K562 (cell line): Measurements from ENCODE around the gene GPX6. TPM values are rescaled to one million over a fixed set of nuclear protein-coding genes. Genes with fewer than 3 reads are reported as not detected.

ENCODE experiments used
- GTF3C2 ChIP-seq: IDR thresholded peaks from 3 replicates; pipeline ENCODE4 v1.6.1; 2011; ENCODE audit warnings: borderline replicate concordance, mild to moderate bottlenecking, moderate library complexity; ENCODE audit not compliant: insufficient read length; ENCODE audit errors: extremely low read depth
- HNRNPL ChIP-seq: fragments of 200-400 bp; formaldehyde crosslinking; IDR thresholded peaks from 2 replicates; pipeline ENCODE4 v1.6.1; 2017; ENCODE audit warnings: low read depth, mild to moderate bottlenecking, low read length
- LEF1 ChIP-seq: fragments of 450-650 bp; IDR thresholded peaks from 2 replicates; pipeline ENCODE4 v1.6.1; 2016; ENCODE audit warnings: mild to moderate bottlenecking
- MAFF ChIP-seq: IDR thresholded peaks from 2 replicates; pipeline ENCODE4 v1.6.1; 2012; ENCODE audit warnings: low read length, improper control_type of control experiment
- NCOA2 ChIP-seq, 2 experiments: fragments of 450-650 bp; IDR thresholded peaks; 2 replicates each; pipeline ENCODE4 v1.6.1; 2018; ENCODE audit warnings: mild to moderate bottlenecking in 2 of 2, moderate library complexity in 1 of 2; ENCODE audit not compliant: partially characterized antibody in 2 of 2
- PBX2 ChIP-seq, 2 experiments: IDR thresholded peaks in 1 of 2; conservative IDR thresholded peaks in 1 of 2; 2 replicates each; pipeline ENCODE4 v1.6.1; 2016; ENCODE audit warnings: low read depth in 2 of 2, mild to moderate bottlenecking in 1 of 2, missing compliant biosample characterization in 1 of 2, missing genetic modification characterization in 1 of 2, moderate library complexity in 1 of 2
- POLR2H ChIP-seq: IDR thresholded peaks from 2 replicates; pipeline ENCODE4 v1.6.1; 2016; ENCODE audit warnings: missing genetic modification characterization, low read depth, mild to moderate bottlenecking, control low read depth, missing compliant biosample characterization, moderate library complexity
- POLR3G ChIP-seq: IDR thresholded peaks from 2 replicates; pipeline ENCODE4 v1.6.1; 2011; ENCODE audit not compliant: insufficient read length, insufficient replicate concordance; ENCODE audit errors: extremely low read depth
- PRMT5 ChIP-seq: sonication (generic); formaldehyde crosslinking; IDR thresholded peaks from 2 replicates; pipeline ENCODE4 v1.5.0; 2020; ENCODE audit warnings: missing genetic modification reagents
- SP1 ChIP-seq: sonication (generic); formaldehyde crosslinking; IDR thresholded peaks from 2 replicates; pipeline ENCODE4 v1.8.1; 2022; ENCODE audit warnings: mild to moderate bottlenecking, missing genetic modification reagents
- TFE3 ChIP-seq: fragments of 450-650 bp; formaldehyde crosslinking; IDR thresholded peaks from 2 replicates; pipeline ENCODE4 v1.4.0; 2020; ENCODE audit warnings: mild to moderate bottlenecking, mixed read lengths
- ZBTB7A ChIP-seq: IDR thresholded peaks from 2 replicates; pipeline ENCODE4 v1.6.1; 2011; ENCODE audit warnings: low read depth, mild to moderate bottlenecking, low read length, moderate library complexity, borderline replicate concordance; ENCODE audit not compliant: control insufficient read depth
- ZNF384 ChIP-seq: IDR thresholded peaks from 2 replicates; pipeline ENCODE4 v1.6.1; 2012; ENCODE audit warnings: low read depth, low read length, improper control_type of control experiment
- polyA plus RNA-seq, 8 experiments: library from polyadenylated mRNA; depleted of rRNA in 4 of 8; stranded (reverse) in 5 of 8; unstranded in 3 of 8; fragments of >200 nt; fragmentation: Nextera tagmentation in 2 of 8; fragmentation: Illumina TruSeq in 1 of 8; extraction: Ambion mirVana in 2 of 8; extraction: Trizol in 1 of 8; gene quantifications; 2 replicates each; pipeline versions ENCODE4 v1.2.1 to v1.2.3, GENCODE V29; 2011 to 2014; ENCODE audit warnings: inconsistent platforms in 1 of 8, missing spikeins in 1 of 8
- total RNA-seq, 7 experiments: library from RNA; depleted of rRNA in 6 of 7; stranded (reverse); fragments of >200 nt in 6 of 7; fragmentation: Illumina TruSeq in 2 of 7; extraction: Trizol in 2 of 7; gene quantifications; 2 replicates each; pipeline versions ENCODE4 v1.2.1 to v1.2.3, GENCODE V29; 2011 to 2021; ENCODE audit warnings: low replicate concordance in 1 of 7
- TF ChIP-seq, protein P1 (sequence below): fragments of 450-650 bp; IDR thresholded peaks from 2 replicates; pipeline ENCODE4 v1.6.1; 2017; ENCODE audit warnings: antibody characterized with exemption, mild to moderate bottlenecking

The GPX6 gene
- total and polyA plus RNA-seq, 9 of the 15 experiments (the other 6 are each of a cell fraction or from before 2014, with no cell fraction given): not detected

DNA sequence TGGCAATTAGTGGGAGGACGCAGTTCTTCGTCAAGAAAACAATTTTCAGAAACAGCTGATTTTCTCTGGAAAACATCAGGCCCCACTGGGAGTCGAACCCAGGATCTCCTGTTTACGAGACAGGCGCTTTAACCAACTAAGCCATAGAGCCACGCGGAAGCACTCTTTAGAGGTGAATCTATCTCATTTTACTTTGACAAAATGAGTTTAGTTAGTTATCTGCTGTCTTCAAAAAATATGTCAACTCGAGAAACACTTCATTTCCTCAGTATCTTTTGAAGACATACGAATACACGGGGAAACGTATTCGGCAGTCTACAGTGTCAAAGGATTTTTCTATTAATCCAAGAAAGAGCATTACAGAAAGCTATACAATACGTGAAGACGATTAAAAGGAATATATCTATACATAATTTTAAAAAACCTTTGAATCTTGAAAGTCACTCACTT is 26.7 kb downstream of the GPX6 start (continued):
- TF ChIP-seq GTF3C2 (peak; percentile 92), PRMT5 (CRISPR knock-in tag) (no peak), NCOA2 (IDR thresholded peaks at IDR 0.05; ENCODE audit: partially characterized antibody in 2 of 2) (peak in 1 of 2 experiments; percentile 56), HNRNPL (no peak), LEF1 (no peak), PBX2 (CRISPR knock-in tag; IDR thresholded peaks at IDR 0.05; ENCODE audit: low read depth) (no peak), PBX2 (tag; conservative IDR thresholded peaks at IDR 0.05; ENCODE audit: low read depth) (no peak; the same call in 1 of the 2 replicates), TFE3 (CRISPR knock-in tag) (no peak), POLR2H (tag) (peak; percentile 99), SP1 (CRISPR knock-in tag) (peak; percentile 53; the same call in 1 of the 2 replicates), ZNF384 (0 out of 2 replicates have a peak, but pooled peaks have one; percentile 10), ZBTB7A (no peak), POLR3G (peak; percentile 79), MAFF (peak; percentile 6; the same call in 1 of the 2 replicates)
- TF ChIP-seq, protein P1, sequence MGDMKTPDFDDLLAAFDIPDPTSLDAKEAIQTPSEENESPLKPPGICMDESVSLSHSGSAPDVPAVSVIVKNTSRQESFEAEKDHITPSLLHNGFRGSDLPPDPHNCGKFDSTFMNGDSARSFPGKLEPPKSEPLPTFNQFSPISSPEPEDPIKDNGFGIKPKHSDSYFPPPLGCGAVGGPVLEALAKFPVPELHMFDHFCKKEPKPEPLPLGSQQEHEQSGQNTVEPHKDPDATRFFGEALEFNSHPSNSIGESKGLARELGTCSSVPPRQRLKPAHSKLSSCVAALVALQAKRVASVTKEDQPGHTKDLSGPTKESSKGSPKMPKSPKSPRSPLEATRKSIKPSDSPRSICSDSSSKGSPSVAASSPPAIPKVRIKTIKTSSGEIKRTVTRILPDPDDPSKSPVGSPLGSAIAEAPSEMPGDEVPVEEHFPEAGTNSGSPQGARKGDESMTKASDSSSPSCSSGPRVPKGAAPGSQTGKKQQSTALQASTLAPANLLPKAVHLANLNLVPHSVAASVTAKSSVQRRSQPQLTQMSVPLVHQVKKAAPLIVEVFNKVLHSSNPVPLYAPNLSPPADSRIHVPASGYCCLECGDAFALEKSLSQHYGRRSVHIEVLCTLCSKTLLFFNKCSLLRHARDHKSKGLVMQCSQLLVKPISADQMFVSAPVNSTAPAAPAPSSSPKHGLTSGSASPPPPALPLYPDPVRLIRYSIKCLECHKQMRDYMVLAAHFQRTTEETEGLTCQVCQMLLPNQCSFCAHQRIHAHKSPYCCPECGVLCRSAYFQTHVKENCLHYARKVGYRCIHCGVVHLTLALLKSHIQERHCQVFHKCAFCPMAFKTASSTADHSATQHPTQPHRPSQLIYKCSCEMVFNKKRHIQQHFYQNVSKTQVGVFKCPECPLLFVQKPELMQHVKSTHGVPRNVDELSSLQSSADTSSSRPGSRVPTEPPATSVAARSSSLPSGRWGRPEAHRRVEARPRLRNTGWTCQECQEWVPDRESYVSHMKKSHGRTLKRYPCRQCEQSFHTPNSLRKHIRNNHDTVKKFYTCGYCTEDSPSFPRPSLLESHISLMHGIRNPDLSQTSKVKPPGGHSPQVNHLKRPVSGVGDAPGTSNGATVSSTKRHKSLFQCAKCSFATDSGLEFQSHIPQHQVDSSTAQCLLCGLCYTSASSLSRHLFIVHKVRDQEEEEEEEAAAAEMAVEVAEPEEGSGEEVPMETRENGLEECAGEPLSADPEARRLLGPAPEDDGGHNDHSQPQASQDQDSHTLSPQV: peak; percentile 93
